Dermis lymphatic vessel endothelial cell (primary cell): ENCODE measurements around the gene CDK16. TPM values are rescaled to one million over a fixed set of nuclear protein-coding genes. Genes with fewer than 3 reads are reported as not detected.

Source experiments
- total RNA-seq: library from RNA; depleted of rRNA; stranded (reverse); fragments of >200 nt; gene quantifications from 2 replicates; pipeline ENCODE4 v1.2.1, GENCODE V29; 2014

CDK16 gene
- total RNA-seq = 37.7 and 41.6 TPM in 2 replicates

DNA sequence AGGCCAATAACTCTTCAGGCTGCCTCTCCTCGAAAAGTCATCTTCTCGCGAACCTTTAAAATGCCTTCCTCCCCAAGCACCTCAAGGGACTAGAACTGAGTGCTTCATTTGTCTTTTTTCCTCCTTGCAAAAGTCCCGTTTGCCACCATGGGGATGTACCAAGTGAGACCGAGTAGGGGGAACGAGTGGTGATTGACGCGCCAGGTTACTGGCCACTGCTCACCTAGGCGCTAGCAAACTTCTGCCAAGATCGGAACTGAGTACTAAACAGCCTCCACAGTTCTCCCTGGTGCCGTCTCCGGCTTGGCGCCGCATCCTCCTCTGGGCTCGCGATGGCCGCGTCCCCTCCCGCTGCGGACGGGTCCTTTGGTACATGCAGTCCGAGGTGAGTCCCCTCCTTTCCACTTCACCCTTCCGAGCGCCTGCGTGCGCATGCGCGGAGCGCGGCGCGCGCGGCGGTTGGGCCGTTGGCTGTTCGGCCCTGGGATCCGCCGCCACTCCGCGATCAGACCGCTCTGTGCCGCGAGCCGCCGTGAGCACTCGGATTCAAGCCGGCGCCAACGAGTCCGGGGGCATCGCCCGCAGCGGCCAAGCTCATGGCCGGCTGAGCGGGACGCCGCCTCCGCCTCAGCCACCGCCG is at the start of gene CDK16:
CDK16 (plus strand) TSS at position 402 of the 640 bp plus-strand sequence. CDS start 4,877 bp downstream, outside the sequence.

GRCh38 chrX:47193475-47194193 is 24.8 kb upstream of the CDK16 start, which contains the start of gene UBA1:
Gene UBA1 (plus strand): TSS chrX:47193829. CDS start chrX:47198803, 4,974 bp downstream.

DNA sequence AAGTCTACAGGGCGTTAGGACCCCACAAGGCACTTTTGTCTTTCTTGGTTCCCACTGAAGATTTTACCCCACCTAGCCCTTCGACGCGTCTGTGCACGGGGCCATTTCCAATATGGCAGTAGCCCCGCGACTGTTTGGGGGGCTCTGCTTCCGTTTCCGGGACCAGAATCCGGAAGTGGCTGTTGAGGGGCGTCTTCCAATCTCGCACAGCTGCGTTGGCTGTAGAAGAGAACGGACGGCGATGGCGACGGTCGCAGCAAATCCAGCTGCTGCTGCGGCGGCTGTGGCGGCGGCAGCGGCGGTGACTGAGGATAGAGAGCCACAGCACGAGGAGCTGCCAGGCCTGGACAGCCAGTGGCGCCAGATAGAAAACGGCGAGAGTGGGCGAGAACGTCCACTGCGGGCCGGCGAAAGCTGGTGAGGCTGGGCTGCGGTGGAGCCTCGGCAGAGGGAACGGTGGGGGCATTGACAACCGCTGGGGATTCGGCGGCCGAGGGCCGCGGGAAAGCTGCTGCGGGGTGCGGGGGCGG is 14.4 kb downstream of the CDK16 start, which contains the start of gene USP11:
USP11 (plus strand) TSS at position 207 of the 530 bp plus-strand sequence; CDS start at position 242, 35 bp downstream.

Other genes starting within 250 kb of the CDK16 start
- 0.33 and 0.34 TPM in 2 replicates for gene RGN, start 140.2 kb upstream of the CDK16 start, total RNA-seq
- 63.5 and 74.1 TPM in 2 replicates for gene NDUFB11, start 74.0 kb upstream of the CDK16 start, total RNA-seq
- gene RBM10, start 73.5 kb upstream of the CDK16 start, total RNA-seq = 38.6 and 44.3 TPM in 2 replicates
- 79.4 and 107 TPM in 2 replicates for gene UBA1, start 24.9 kb upstream of the CDK16 start, total RNA-seq
- gene USP11, start 14.3 kb downstream of the CDK16 start, total RNA-seq = 39.0 and 40.8 TPM in 2 replicates
- gene ZNF157, start 151.9 kb downstream of the CDK16 start, total RNA-seq = not detected in 2 replicates